ENCODE results near the gene OR1F1.

- no peak for TF ChIP-seq POLR2A (IDR thresholded peaks at IDR 0.05)
- TF ChIP-seq, protein P1, sequence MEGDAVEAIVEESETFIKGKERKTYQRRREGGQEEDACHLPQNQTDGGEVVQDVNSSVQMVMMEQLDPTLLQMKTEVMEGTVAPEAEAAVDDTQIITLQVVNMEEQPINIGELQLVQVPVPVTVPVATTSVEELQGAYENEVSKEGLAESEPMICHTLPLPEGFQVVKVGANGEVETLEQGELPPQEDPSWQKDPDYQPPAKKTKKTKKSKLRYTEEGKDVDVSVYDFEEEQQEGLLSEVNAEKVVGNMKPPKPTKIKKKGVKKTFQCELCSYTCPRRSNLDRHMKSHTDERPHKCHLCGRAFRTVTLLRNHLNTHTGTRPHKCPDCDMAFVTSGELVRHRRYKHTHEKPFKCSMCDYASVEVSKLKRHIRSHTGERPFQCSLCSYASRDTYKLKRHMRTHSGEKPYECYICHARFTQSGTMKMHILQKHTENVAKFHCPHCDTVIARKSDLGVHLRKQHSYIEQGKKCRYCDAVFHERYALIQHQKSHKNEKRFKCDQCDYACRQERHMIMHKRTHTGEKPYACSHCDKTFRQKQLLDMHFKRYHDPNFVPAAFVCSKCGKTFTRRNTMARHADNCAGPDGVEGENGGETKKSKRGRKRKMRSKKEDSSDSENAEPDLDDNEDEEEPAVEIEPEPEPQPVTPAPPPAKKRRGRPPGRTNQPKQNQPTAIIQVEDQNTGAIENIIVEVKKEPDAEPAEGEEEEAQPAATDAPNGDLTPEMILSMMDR (IDR thresholded peaks at IDR 0.05), result no peak
Measured at GRCh38 chr16:3179651-3180050, 8.4 kb upstream of the OR1F1 start.
